Endothelial cell of umbilical vein (primary cell): ENCODE data around the gene DARS2. TPM values are rescaled to one million over a fixed set of nuclear protein-coding genes. Genes with fewer than 3 reads are reported as not detected.

Source experiments
- BruUV-seq: library from RNA; stranded (reverse); fragments of 400-500 nt; replicated peaks from 2 replicates; lab custom pipeline; 2021; lab: Mats Ljungman, UMichigan
- CTCF ChIA-PET: fragments of 300-600, 350-600 bp; sonication (Branson Sonifier 250); formaldehyde crosslinking; loops from one replicate; lab custom pipeline; 2021; ENCODE audit warnings: antibody characterized with exemption, inconsistent platforms; lab: Charles Lee
- POLR2A ChIA-PET: fragments of 300-600, 350-600 bp; sonication (Branson Sonifier 250); formaldehyde crosslinking; loops from one replicate; lab custom pipeline; 2021; ENCODE audit warnings: antibody characterized with exemption, inconsistent platforms; lab: Charles Lee
- DNase-seq: peaks from one replicate; pipeline ENCODE4 v3.0.0-alpha.2; 2011; ENCODE audit warnings: low read depth, low spot score
- FAIRE-seq: peaks from 2 replicates; lab custom pipeline; 2011; peaks lifted over from hg19 to GRCh38; lab: Jason Lieb, UNC
- H2AFZ ChIP-seq: 2 replicates; pipeline ENCODE4 v1.6.0; 2012; ENCODE audit warnings: low read depth, low read length, control low read depth, inconsistent platforms
- H3K27ac ChIP-seq: 2 replicates; pipeline ENCODE4 v1.5.1; 2011; ENCODE audit warnings: low read depth, mild to moderate bottlenecking, control low read depth, low read length, moderate library complexity; ENCODE audit not compliant: insufficient read depth
- H3K27me3 ChIP-seq, 2 experiments: 2 replicates each; pipeline versions ENCODE4 v1.6.0 to v1.6.1; 2011; ENCODE audit warnings: low read length in 2 of 2, mixed read lengths in 1 of 2; ENCODE audit not compliant: control insufficient read depth in 2 of 2, insufficient read depth in 2 of 2
- H3K36me3 ChIP-seq, 2 experiments: 2 replicates in 1 of 2; 3 replicates in 1 of 2; pipeline ENCODE4 v1.5.1; 2011; ENCODE audit warnings: low read length in 2 of 2, mild to moderate bottlenecking in 1 of 2, moderate library complexity in 1 of 2; ENCODE audit not compliant: control insufficient read depth in 2 of 2, insufficient read depth in 2 of 2; ENCODE audit errors: extremely low read depth in 1 of 2
- H3K4me1 ChIP-seq: 3 replicates; pipeline ENCODE4 v1.5.1; 2011; ENCODE audit warnings: mild to moderate bottlenecking, low read length; ENCODE audit not compliant: control insufficient read depth, insufficient read depth; ENCODE audit errors: extremely low read depth
- H3K4me2 ChIP-seq: 2 replicates; pipeline ENCODE4 v1.6.1; 2011; ENCODE audit warnings: low read length, control low read depth, mixed read lengths; ENCODE audit not compliant: insufficient read depth
- H3K4me3 ChIP-seq, 3 experiments: fragments of 200-600 bp in 1 of 3; sonication (generic), shearing (Covaris generic) in 1 of 3; replicated peaks in 1 of 3; 2 replicates each; pipeline ENCODE4 v1.5.1; 2011 to 2016; ENCODE audit warnings: control low read depth in 3 of 3, low read length in 3 of 3, mild to moderate bottlenecking in 2 of 3, inconsistent platforms in 1 of 3, low read depth in 1 of 3, moderate library complexity in 1 of 3; ENCODE audit not compliant: insufficient read depth in 1 of 3
- H3K79me2 ChIP-seq: 2 replicates; pipeline ENCODE4 v1.6.0; 2012; ENCODE audit warnings: low read length, inconsistent platforms; ENCODE audit not compliant: control insufficient read depth, insufficient read depth
- H3K9ac ChIP-seq: replicated peaks from 2 replicates; pipeline ENCODE3; 2011; ENCODE audit warnings: low read length, control low read depth; ENCODE audit not compliant: insufficient read depth; ENCODE audit errors: extremely low read depth
- H3K9me1 ChIP-seq: replicated peaks from 3 replicates; pipeline ENCODE4 v1.6.0; 2011; ENCODE audit warnings: mild to moderate bottlenecking, low read length; ENCODE audit not compliant: control insufficient read depth, insufficient read depth; ENCODE audit errors: extremely low read depth
- H3K9me3 ChIP-seq: replicated peaks from 2 replicates; pipeline ENCODE4 v1.5.1; 2012; ENCODE audit warnings: low read length, inconsistent platforms; ENCODE audit not compliant: control insufficient read depth, insufficient read depth
- H4K20me1 ChIP-seq: replicated peaks from 2 replicates; pipeline ENCODE3; 2011; ENCODE audit warnings: mild to moderate bottlenecking, low read length; ENCODE audit not compliant: control insufficient read depth, insufficient read depth; ENCODE audit errors: extremely low read depth
- EZH2 ChIP-seq: IDR thresholded peaks from 2 replicates; pipeline ENCODE4 v1.6.1; 2012; ENCODE audit warnings: borderline replicate concordance, low read depth, mild to moderate bottlenecking, moderate library complexity, low read length, inconsistent platforms; ENCODE audit not compliant: severe bottlenecking
- FOS ChIP-seq: IDR thresholded peaks from 2 replicates; pipeline ENCODE4 v1.6.1; 2011; ENCODE audit warnings: mild to moderate bottlenecking, low read length, moderate library complexity, borderline replicate concordance; ENCODE audit not compliant: insufficient read depth
- GATA2 ChIP-seq: IDR thresholded peaks from 2 replicates; pipeline ENCODE4 v1.7.0; 2011; ENCODE audit warnings: low read depth, mild to moderate bottlenecking, moderate library complexity, mixed read lengths, low read length; ENCODE audit not compliant: insufficient read length, insufficient read depth
- JUN ChIP-seq: IDR thresholded peaks from 2 replicates; pipeline ENCODE4 v1.6.1; 2011; ENCODE audit warnings: borderline replicate concordance, low read depth; ENCODE audit not compliant: insufficient read length, insufficient read depth
- MAX ChIP-seq: IDR thresholded peaks from 2 replicates; pipeline ENCODE4 v1.6.1; 2011; ENCODE audit not compliant: insufficient read depth, insufficient read length
- MYC ChIP-seq: IDR thresholded peaks from one replicate; pipeline ENCODE4 v1.6.1; 2011; ENCODE audit warnings: mild to moderate bottlenecking, low read depth, low read length
- POLR2A ChIP-seq: IDR thresholded peaks from 2 replicates; pipeline ENCODE4 v1.6.1; 2012; ENCODE audit warnings: low read depth, mild to moderate bottlenecking, control low read depth, low read length
- POLR2AphosphoS5 ChIP-seq: IDR thresholded peaks from 2 replicates; pipeline ENCODE4 v1.6.1; 2012; ENCODE audit warnings: low read depth, mild to moderate bottlenecking, control low read depth, low read length, moderate library complexity; ENCODE audit not compliant: insufficient read depth
- dilution Hi-C: fragments of 300-500 bp; cut with MboI; formaldehyde crosslinking; loops from one replicate; pipeline ENCODE4 v1.15.0; 2019; ENCODE audit warnings: low sequenced_read_pairs; ENCODE audit not compliant: extremely low pct_ligation_motif_present
- intact Hi-C: fragments of 100-400 bp; cut with micrococcal nuclease; formaldehyde crosslinking; loops from one replicate; pipeline ENCODE4 v1.10.0; 2022
- polyA plus RNA-seq, 4 experiments: library from polyadenylated mRNA; depleted of rRNA in 3 of 4; stranded (reverse) in 3 of 4; unstranded in 1 of 4; fragments of >200 nt; gene quantifications; 2 replicates each; pipeline versions ENCODE4 v1.2.1 to v1.2.3, GENCODE V29; 2011 to 2012; ENCODE audit warnings: missing spikeins in 1 of 4
- total RNA-seq: library from RNA; stranded (reverse); gene quantifications from 2 replicates; pipeline ENCODE4 v1.2.3, GENCODE V29; 2021
- TF ChIP-seq, protein P1 (sequence below), 2 donors: IDR thresholded peaks; 1 replicate in 1 of 2; 2 replicates in 1 of 2; pipeline ENCODE4 v1.5.1; 2011; ENCODE audit warnings: low read length in 2 of 2, mild to moderate bottlenecking in 2 of 2, moderate library complexity in 2 of 2, control low read depth in 1 of 2, inconsistent platforms in 1 of 2, low read depth in 1 of 2; ENCODE audit not compliant: insufficient read depth in 1 of 2; ENCODE audit errors: extremely low read depth in 1 of 2

Gene DARS2
- total and polyA plus RNA-seq, 2 donors (not counting 3 experiments of a cell fraction or from before 2014, with no cell fraction given), result 17.4 to 33.6 TPM

GRCh38 chr1:173900992-173901391, 76.5 kb downstream of the DARS2 start:
- Histone ChIP-seq H3K4me2 (no peak overlapping the region), H4K20me1 (no peaks in the 10 kb centered on the region), H3K36me3 (no peaks in the 10 kb centered on the region), H3K9me1 (no peaks in the 10 kb centered on the region), H2AFZ (no peak overlapping the region), H3K27me3 (no peaks in the 10 kb centered on the region), H3K9me3 (no peaks in the 10 kb centered on the region), H3K9ac (no peak overlapping the region), H3K4me1 (no peaks in the 10 kb centered on the region), H3K27ac (no peak overlapping the region), H3K4me3 (no peak overlapping the region), H3K79me2 (no peaks in the 10 kb centered on the region)
- CTCF ChIA-PET, result no interaction called here
- intact Hi-C loops (no loop called here), dilution Hi-C loops (no loop called here)
- BruUV-seq, result no TSS peak
- POLR2A ChIA-PET, result no interaction called here
- no peak for FAIRE-seq
- no peak for DNase-seq
- TF ChIP-seq FOS (no peak), GATA2 (no peak), MYC (no peak), POLR2AphosphoS5 (no peak), MAX (no peak), EZH2 (no peak), JUN (no peak), POLR2A (no peak)
- TF ChIP-seq, protein P1, sequence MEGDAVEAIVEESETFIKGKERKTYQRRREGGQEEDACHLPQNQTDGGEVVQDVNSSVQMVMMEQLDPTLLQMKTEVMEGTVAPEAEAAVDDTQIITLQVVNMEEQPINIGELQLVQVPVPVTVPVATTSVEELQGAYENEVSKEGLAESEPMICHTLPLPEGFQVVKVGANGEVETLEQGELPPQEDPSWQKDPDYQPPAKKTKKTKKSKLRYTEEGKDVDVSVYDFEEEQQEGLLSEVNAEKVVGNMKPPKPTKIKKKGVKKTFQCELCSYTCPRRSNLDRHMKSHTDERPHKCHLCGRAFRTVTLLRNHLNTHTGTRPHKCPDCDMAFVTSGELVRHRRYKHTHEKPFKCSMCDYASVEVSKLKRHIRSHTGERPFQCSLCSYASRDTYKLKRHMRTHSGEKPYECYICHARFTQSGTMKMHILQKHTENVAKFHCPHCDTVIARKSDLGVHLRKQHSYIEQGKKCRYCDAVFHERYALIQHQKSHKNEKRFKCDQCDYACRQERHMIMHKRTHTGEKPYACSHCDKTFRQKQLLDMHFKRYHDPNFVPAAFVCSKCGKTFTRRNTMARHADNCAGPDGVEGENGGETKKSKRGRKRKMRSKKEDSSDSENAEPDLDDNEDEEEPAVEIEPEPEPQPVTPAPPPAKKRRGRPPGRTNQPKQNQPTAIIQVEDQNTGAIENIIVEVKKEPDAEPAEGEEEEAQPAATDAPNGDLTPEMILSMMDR (IDR thresholded peaks at IDR 0.05; ENCODE audit: extremely low read depth in 1 of 2, insufficient read depth in 1 of 2, low read depth in 1 of 2, low read length in 2 of 2), result no peak
